ENCODE measurements around the gene CMTM1. TPM values are rescaled to one million over a fixed set of nuclear protein-coding genes. Genes with fewer than 3 reads are reported as not detected.

CMTM1 gene
- total RNA-seq, 2 donors from 2014 or later, result 3.8 to 5.3 TPM

GRCh38 chr16:66536525-66536924 lies 29.7 kb upstream of the CMTM1 start:
- TF ChIP-seq, protein P1, sequence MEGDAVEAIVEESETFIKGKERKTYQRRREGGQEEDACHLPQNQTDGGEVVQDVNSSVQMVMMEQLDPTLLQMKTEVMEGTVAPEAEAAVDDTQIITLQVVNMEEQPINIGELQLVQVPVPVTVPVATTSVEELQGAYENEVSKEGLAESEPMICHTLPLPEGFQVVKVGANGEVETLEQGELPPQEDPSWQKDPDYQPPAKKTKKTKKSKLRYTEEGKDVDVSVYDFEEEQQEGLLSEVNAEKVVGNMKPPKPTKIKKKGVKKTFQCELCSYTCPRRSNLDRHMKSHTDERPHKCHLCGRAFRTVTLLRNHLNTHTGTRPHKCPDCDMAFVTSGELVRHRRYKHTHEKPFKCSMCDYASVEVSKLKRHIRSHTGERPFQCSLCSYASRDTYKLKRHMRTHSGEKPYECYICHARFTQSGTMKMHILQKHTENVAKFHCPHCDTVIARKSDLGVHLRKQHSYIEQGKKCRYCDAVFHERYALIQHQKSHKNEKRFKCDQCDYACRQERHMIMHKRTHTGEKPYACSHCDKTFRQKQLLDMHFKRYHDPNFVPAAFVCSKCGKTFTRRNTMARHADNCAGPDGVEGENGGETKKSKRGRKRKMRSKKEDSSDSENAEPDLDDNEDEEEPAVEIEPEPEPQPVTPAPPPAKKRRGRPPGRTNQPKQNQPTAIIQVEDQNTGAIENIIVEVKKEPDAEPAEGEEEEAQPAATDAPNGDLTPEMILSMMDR (conservative IDR thresholded peaks at IDR 0.05), result peak; percentile 55
- Histone ChIP-seq H3K9ac (ENCODE audit: extremely low read depth, low read length, poor library complexity, severe bottlenecking) (no peak overlapping the region), H3K36me3 (ENCODE audit: control insufficient read depth, insufficient read depth, low read length) (no peaks in the 10 kb centered on the region), H3K27me3 (ENCODE audit: control insufficient read depth, insufficient read depth, low read length, poor library complexity, severe bottlenecking) (no peaks in the 10 kb centered on the region), H3K4me3 (ENCODE audit: low read length) (no peak overlapping the region), H3K27ac (ENCODE audit: low read depth, low read length) (no peak overlapping the region), H3K9me3 (ENCODE audit: control insufficient read depth, low read length) (no peaks in the 10 kb centered on the region), H3K4me1 (ENCODE audit: control insufficient read depth, insufficient read depth, low read length) (no peaks in the 10 kb centered on the region)
- 88% methylated on average over 4 of the region's 4 CpGs; no CpG with 5 or more reads in 1 of the 2 experiments for WGBS, 2 experiments (ENCODE audit: insufficient coverage in 1 of 2, insufficient read length in 1 of 2)
- no peaks in the 10 kb centered on the region for H3K9me3 Mint-ChIP-seq
- no peaks in the 10 kb centered on the region for H3K27me3 Mint-ChIP-seq (ENCODE audit: insufficient read depth)
- peaks cover 6% of the 10 kb centered on the region for H3K4me1 Mint-ChIP-seq
- H3K27ac Mint-ChIP-seq, result no peak overlapping the region
- H3K4me3 Mint-ChIP-seq, result no peak overlapping the region
- peaks cover 11% of the 10 kb centered on the region for H3K36me3 Mint-ChIP-seq (ENCODE audit: low read depth)
- DNase-seq, result peak; percentile 55

GRCh38 chr16:66537236-66537635 lies 29.0 kb upstream of the CMTM1 start:
- H3K27me3 ChIP-seq (ENCODE audit: control insufficient read depth, insufficient read depth, low read length, poor library complexity, severe bottlenecking), result no peaks in the 10 kb centered on the region
- H3K4me1 Mint-ChIP-seq, result peaks cover 13% of the 10 kb centered on the region
- H3K27ac Mint-ChIP-seq, result no peak overlapping the region
- H3K4me3 ChIP-seq (ENCODE audit: low read length), result no peak overlapping the region
- TF ChIP-seq, protein P1 (conservative IDR thresholded peaks at IDR 0.05), result no peak
- no peak overlapping the region for H3K9ac ChIP-seq (ENCODE audit: extremely low read depth, low read length, poor library complexity, severe bottlenecking)
- H3K36me3 Mint-ChIP-seq (ENCODE audit: low read depth), result peaks cover 10% of the 10 kb centered on the region
- no peak overlapping the region for H3K4me3 Mint-ChIP-seq
- no peaks in the 10 kb centered on the region for H3K36me3 ChIP-seq (ENCODE audit: control insufficient read depth, insufficient read depth, low read length)
- no peak for DNase-seq
- no peaks in the 10 kb centered on the region for H3K9me3 Mint-ChIP-seq
- WGBS, 2 experiments (ENCODE audit: insufficient coverage in 1 of 2, insufficient read length in 1 of 2), result 90 to 100% methylated on average over 2 of the region's 2 CpGs
- H3K27ac ChIP-seq (ENCODE audit: low read depth, low read length), result no peak overlapping the region
- H3K9me3 ChIP-seq (ENCODE audit: control insufficient read depth, low read length), result no peaks in the 10 kb centered on the region
- H3K27me3 Mint-ChIP-seq (ENCODE audit: insufficient read depth), result no peaks in the 10 kb centered on the region
- peaks cover 5% of the 10 kb centered on the region for H3K4me1 ChIP-seq (ENCODE audit: control insufficient read depth, insufficient read depth, low read length)

GRCh38 chr16:66538910-66539309 lies 27.3 kb upstream of the CMTM1 start:
- no peaks in the 10 kb centered on the region for H3K9me3 ChIP-seq (ENCODE audit: control insufficient read depth, low read length)
- no peaks in the 10 kb centered on the region for H3K27me3 Mint-ChIP-seq (ENCODE audit: insufficient read depth)
- peaks cover 6% of the 10 kb centered on the region for H3K36me3 Mint-ChIP-seq (ENCODE audit: low read depth)
- H3K9me3 Mint-ChIP-seq, result no peaks in the 10 kb centered on the region
- no peak overlapping the region for H3K27ac ChIP-seq (ENCODE audit: low read depth, low read length)
- H3K27me3 ChIP-seq (ENCODE audit: control insufficient read depth, insufficient read depth, low read length, poor library complexity, severe bottlenecking), result no peaks in the 10 kb centered on the region
- DNase-seq, result no peak
- H3K4me3 Mint-ChIP-seq, result no peak overlapping the region
- TF ChIP-seq, protein P1 (conservative IDR thresholded peaks at IDR 0.05), result no peak
- no peak overlapping the region for H3K9ac ChIP-seq (ENCODE audit: extremely low read depth, low read length, poor library complexity, severe bottlenecking)
- WGBS, 2 experiments (ENCODE audit: insufficient coverage in 1 of 2, insufficient read length in 1 of 2), result 87 to 93% methylated on average over 3 to 5 of the region's 5 CpGs
- H3K4me1 Mint-ChIP-seq, result peaks cover 16% of the 10 kb centered on the region
- no peak overlapping the region for H3K4me3 ChIP-seq (ENCODE audit: low read length)
- H3K27ac Mint-ChIP-seq, result no peak overlapping the region
- H3K4me1 ChIP-seq (ENCODE audit: control insufficient read depth, insufficient read depth, low read length), result peaks cover 5% of the 10 kb centered on the region
- no peaks in the 10 kb centered on the region for H3K36me3 ChIP-seq (ENCODE audit: control insufficient read depth, insufficient read depth, low read length)
